ENCODE results near the gene KBTBD13.
"Not testable (repeated sequence)": the region's sequence is repeated elsewhere in the genome, so short reads cannot be mapped to it uniquely, and the experiment has no call there.

Gene KBTBD13

DNA sequence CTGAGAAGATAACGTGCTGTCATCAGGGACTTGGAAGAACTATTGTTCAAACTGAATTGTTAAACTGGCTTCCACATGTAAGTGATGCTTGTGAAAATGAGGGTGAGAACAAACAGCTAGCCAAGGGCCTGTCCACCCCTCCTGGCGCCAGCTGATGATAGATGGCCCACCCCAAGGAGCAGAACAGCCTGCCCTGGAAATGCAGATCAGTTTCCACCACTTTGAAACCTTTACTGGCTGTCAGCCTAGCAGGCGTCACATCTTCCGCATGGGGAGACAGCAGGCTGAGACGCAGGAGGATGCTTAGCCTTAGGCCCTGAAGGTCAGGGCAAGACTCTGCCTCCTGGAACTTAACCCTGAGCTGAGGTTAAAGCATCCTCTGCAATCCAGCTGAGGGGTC lies 37.7 kb upstream of the KBTBD13 start:
- Histone ChIP-seq H3K36me3 (ENCODE audit: control insufficient read depth, insufficient read depth, low read length) (no peaks in the 10 kb centered on the region), H3K9ac (ENCODE audit: low read length) (no peak overlapping the region), H3K4me1 (ENCODE audit: control insufficient read depth, insufficient read depth, low read length) (no peaks in the 10 kb centered on the region), H3K4me3 (ENCODE audit: low read length) (no peak overlapping the region), H3K27ac (ENCODE audit: low read depth, low read length) (no peak overlapping the region), H3K27me3 (ENCODE audit: control insufficient read depth, insufficient read depth, low read length) (no peaks in the 10 kb centered on the region)

GRCh38 chr15:65040461-65040860 lies 36.1 kb upstream of the KBTBD13 start:
- Histone ChIP-seq H3K4me1 (ENCODE audit: control insufficient read depth, insufficient read depth, low read length) (no peaks in the 10 kb centered on the region), H3K4me3 (ENCODE audit: low read length) (no peak overlapping the region), H3K27me3 (ENCODE audit: control insufficient read depth, insufficient read depth, low read length) (no peaks in the 10 kb centered on the region), H3K36me3 (ENCODE audit: control insufficient read depth, insufficient read depth, low read length) (no peaks in the 10 kb centered on the region), H3K9ac (ENCODE audit: low read length) (no peak overlapping the region), H3K27ac (ENCODE audit: low read depth, low read length) (no peak overlapping the region)

GRCh38 chr15:65041787-65042186 lies 34.8 kb upstream of the KBTBD13 start:
- Histone ChIP-seq H3K4me1 (ENCODE audit: control insufficient read depth, insufficient read depth, low read length) (no peaks in the 10 kb centered on the region), H3K27ac (ENCODE audit: low read depth, low read length) (no peak overlapping the region), H3K36me3 (ENCODE audit: control insufficient read depth, insufficient read depth, low read length) (no peaks in the 10 kb centered on the region), H3K4me3 (ENCODE audit: low read length) (no peak overlapping the region), H3K27me3 (ENCODE audit: control insufficient read depth, insufficient read depth, low read length) (no peaks in the 10 kb centered on the region), H3K9ac (ENCODE audit: low read length) (no peak overlapping the region)

- Histone ChIP-seq H3K4me3 (ENCODE audit: low read length) (no peak overlapping the region), H3K36me3 (ENCODE audit: control insufficient read depth, insufficient read depth, low read length) (no peaks in the 10 kb centered on the region), H3K27ac (ENCODE audit: low read depth, low read length) (no peak overlapping the region), H3K9ac (ENCODE audit: low read length) (no peak overlapping the region), H3K4me1 (ENCODE audit: control insufficient read depth, insufficient read depth, low read length) (no peaks in the 10 kb centered on the region), H3K27me3 (ENCODE audit: control insufficient read depth, insufficient read depth, low read length) (no peaks in the 10 kb centered on the region)
Observed at GRCh38 chr15:65042776-65043327, 33.7 kb upstream of the KBTBD13 start.

- H3K27ac ChIP-seq (ENCODE audit: low read depth, low read length); H3K36me3 ChIP-seq (ENCODE audit: control insufficient read depth, insufficient read depth, low read length); H3K4me1 ChIP-seq (ENCODE audit: control insufficient read depth, insufficient read depth, low read length); H3K9ac ChIP-seq (ENCODE audit: low read length); H3K27me3 ChIP-seq (ENCODE audit: control insufficient read depth, insufficient read depth, low read length): not testable (repeated sequence)
- peak overlapping the region; percentile 6 for H3K4me3 ChIP-seq (ENCODE audit: low read length)
Observed at GRCh38 chr15:65044218-65044617, 32.3 kb upstream of the KBTBD13 start.

GRCh38 chr15:65044724-65045481 lies 31.6 kb upstream of the KBTBD13 start, which contains the start of gene SLC51B:
Gene SLC51B, plus strand, starts transcription at chr15:65045387. Its CDS starts 4,618 bp downstream, at chr15:65050005.
- H3K9ac ChIP-seq (ENCODE audit: low read length), result no peak within 1 kb of the TSS
- no peak within 1 kb of the TSS for H3K27ac ChIP-seq (ENCODE audit: low read depth, low read length)
- peak within 1 kb of the TSS; percentile 10 for H3K4me3 ChIP-seq (ENCODE audit: low read length)
- H3K27me3 ChIP-seq (ENCODE audit: control insufficient read depth, insufficient read depth, low read length), result no peaks in the 10 kb centered on the region
- H3K4me1 ChIP-seq (ENCODE audit: control insufficient read depth, insufficient read depth, low read length), result no peaks in the 10 kb centered on the region
- no peaks in the 10 kb centered on the region for H3K36me3 ChIP-seq (ENCODE audit: control insufficient read depth, insufficient read depth, low read length)

- Histone ChIP-seq H3K36me3 (ENCODE audit: control insufficient read depth, insufficient read depth, low read length) (peaks cover 5% of the 10 kb centered on the region), H3K27me3 (ENCODE audit: control insufficient read depth, insufficient read depth, low read length) (no peaks in the 10 kb centered on the region), H3K4me3 (ENCODE audit: low read length) (no peak overlapping the region), H3K9ac (ENCODE audit: low read length) (no peak overlapping the region), H3K4me1 (ENCODE audit: control insufficient read depth, insufficient read depth, low read length) (no peaks in the 10 kb centered on the region), H3K27ac (ENCODE audit: low read depth, low read length) (no peak overlapping the region)
Observed at GRCh38 chr15:65048241-65048640, 28.3 kb upstream of the KBTBD13 start.

DNA sequence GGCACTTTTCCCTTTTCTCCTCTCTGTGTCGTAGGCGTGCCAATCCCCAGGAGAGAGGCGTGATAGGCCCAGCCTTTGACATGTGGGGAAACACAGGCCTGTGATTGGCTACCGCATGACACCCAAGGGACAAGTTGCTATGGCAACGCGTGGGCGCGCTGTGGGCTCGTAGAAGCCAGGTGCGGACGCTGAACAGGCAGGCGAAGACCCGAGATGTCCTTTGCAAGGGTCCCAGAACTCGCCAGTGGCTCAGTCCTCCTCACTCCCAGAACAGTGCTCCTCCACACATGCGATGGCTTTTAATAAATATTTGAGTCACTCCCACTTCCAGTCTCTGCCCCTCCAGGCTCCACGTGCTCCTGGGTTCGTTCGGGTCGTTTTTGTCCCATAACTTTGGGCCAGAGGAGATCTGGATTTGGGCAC lies 27.1 kb upstream of the KBTBD13 start:
- peaks cover 5% of the 10 kb centered on the region for H3K36me3 ChIP-seq (ENCODE audit: control insufficient read depth, insufficient read depth, low read length)
- H3K9ac ChIP-seq (ENCODE audit: low read length), result no peak overlapping the region

DNA sequence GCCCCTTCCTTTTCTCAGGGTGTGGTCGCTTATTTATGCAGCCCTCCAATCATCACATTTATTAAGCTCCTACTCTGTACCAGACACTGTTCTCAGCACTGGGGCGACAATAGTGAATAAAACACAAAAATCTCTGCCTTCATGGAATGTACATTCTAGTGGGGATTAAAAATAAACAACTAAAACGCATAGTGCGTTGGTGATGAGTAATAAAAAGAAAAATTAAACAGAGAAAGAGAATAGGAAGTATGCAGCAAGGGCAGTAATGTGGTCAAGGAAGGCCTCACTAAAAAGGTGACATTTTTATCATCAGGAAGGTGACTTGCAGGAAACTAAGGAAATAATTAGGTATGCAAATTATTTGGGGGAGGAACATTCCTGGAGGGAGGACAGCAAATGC lies 26.3 kb upstream of the KBTBD13 start:
- Histone ChIP-seq H3K4me1 (ENCODE audit: control insufficient read depth, insufficient read depth, low read length) (no peaks in the 10 kb centered on the region), H3K27me3 (ENCODE audit: control insufficient read depth, insufficient read depth, low read length) (no peaks in the 10 kb centered on the region), H3K4me3 (ENCODE audit: low read length) (no peak overlapping the region), H3K9ac (ENCODE audit: low read length) (no peak overlapping the region), H3K27ac (ENCODE audit: low read depth, low read length) (no peak overlapping the region), H3K36me3 (ENCODE audit: control insufficient read depth, insufficient read depth, low read length) (peaks cover 5% of the 10 kb centered on the region)

More for the DNA sequence above, 27.1 kb upstream of the KBTBD13 start:
- peak overlapping the region; percentile 49 for H3K4me3 ChIP-seq (ENCODE audit: low read length)
- no peak overlapping the region for H3K27ac ChIP-seq (ENCODE audit: low read depth, low read length)
- no peaks in the 10 kb centered on the region for H3K4me1 ChIP-seq (ENCODE audit: control insufficient read depth, insufficient read depth, low read length)
- H3K27me3 ChIP-seq (ENCODE audit: control insufficient read depth, insufficient read depth, low read length), result no peaks in the 10 kb centered on the region

- no peak overlapping the region for H3K27ac ChIP-seq (ENCODE audit: low read depth, low read length)
- no peak overlapping the region for H3K9ac ChIP-seq (ENCODE audit: low read length)
- no peaks in the 10 kb centered on the region for H3K4me1 ChIP-seq (ENCODE audit: control insufficient read depth, insufficient read depth, low read length)
- no peak overlapping the region for H3K4me3 ChIP-seq (ENCODE audit: low read length)
- H3K27me3 ChIP-seq (ENCODE audit: control insufficient read depth, insufficient read depth, low read length), result no peaks in the 10 kb centered on the region
- peaks cover 5% of the 10 kb centered on the region for H3K36me3 ChIP-seq (ENCODE audit: control insufficient read depth, insufficient read depth, low read length)
Observed at GRCh38 chr15:65051266-65051665, 25.3 kb upstream of the KBTBD13 start.

DNA sequence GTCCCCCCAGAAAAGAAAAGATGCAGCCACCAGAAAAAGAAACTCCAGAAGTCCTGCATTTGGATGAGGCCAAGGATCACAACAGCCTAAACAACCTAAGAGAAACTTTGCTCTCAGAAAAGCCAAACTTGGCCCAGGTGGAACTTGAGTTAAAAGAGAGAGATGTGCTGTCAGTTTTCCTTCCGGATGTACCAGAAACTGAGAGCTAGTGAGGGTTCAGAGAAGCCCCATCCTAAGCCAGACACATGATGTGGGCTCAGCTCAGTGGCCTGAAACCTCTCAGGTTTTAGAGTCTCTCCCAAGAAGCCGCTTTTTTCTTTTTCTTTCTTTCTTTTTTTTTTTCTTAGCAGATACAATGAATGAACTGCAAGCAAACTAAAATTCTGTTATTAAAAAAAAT lies 23.6 kb upstream of the KBTBD13 start:
- Histone ChIP-seq H3K36me3 (ENCODE audit: control insufficient read depth, insufficient read depth, low read length) (peaks cover 5% of the 10 kb centered on the region), H3K4me3 (ENCODE audit: low read length) (no peak overlapping the region), H3K9ac (ENCODE audit: low read length) (no peak overlapping the region), H3K27me3 (ENCODE audit: control insufficient read depth, insufficient read depth, low read length) (no peaks in the 10 kb centered on the region), H3K4me1 (ENCODE audit: control insufficient read depth, insufficient read depth, low read length) (no peaks in the 10 kb centered on the region), H3K27ac (ENCODE audit: low read depth, low read length) (no peak overlapping the region)

- Histone ChIP-seq H3K4me1 (ENCODE audit: control insufficient read depth, insufficient read depth, low read length) (no peaks in the 10 kb centered on the region), H3K36me3 (ENCODE audit: control insufficient read depth, insufficient read depth, low read length) (peaks cover 12% of the 10 kb centered on the region)
Observed at GRCh38 chr15:65054333-65055200, 22.0 kb upstream of the KBTBD13 start.

More at GRCh38 chr15:65054333-65055200, 22.0 kb upstream of the KBTBD13 start:
- H3K4me3 ChIP-seq (ENCODE audit: low read length), result no peak overlapping the region
- H3K9ac ChIP-seq (ENCODE audit: low read length), result no peak overlapping the region
- H3K27me3 ChIP-seq (ENCODE audit: control insufficient read depth, insufficient read depth, low read length), result no peaks in the 10 kb centered on the region
- H3K27ac ChIP-seq (ENCODE audit: low read depth, low read length), result no peak overlapping the region
